ENCODE data around the gene INO80D. TPM values are rescaled to one million over a fixed set of nuclear protein-coding genes. Genes with fewer than 3 reads are reported as not detected.

The INO80D gene
- total and polyA plus RNA-seq, 2 of the 8 experiments (the other 6 are each of a cell fraction or from before 2014, with no cell fraction given), result 6.2 to 37.4 TPM

- no peak overlapping the region for H3K27ac ChIP-seq (ENCODE audit: low read depth, low read length)
- no peak overlapping the region for H3K4ac ChIP-seq (replicated peaks; ENCODE audit: insufficient read length, low read depth, low read length)
- no peak overlapping the region for H4K91ac ChIP-seq (replicated peaks; ENCODE audit: insufficient read length, low read length)
- no peak overlapping the region; the same call in 1 of the 2 replicates for H4K8ac ChIP-seq (ENCODE audit: extremely low read depth, insufficient read depth, low read length)
- H2AFZ ChIP-seq (ENCODE audit: low read length), result no peak overlapping the region
- no peak overlapping the region for H3K4me3 ChIP-seq (ENCODE audit: extremely low read depth in 1 of 4, insufficient read depth in 2 of 4, low read depth in 3 of 4, low read length in 4 of 4)
- no peak overlapping the region for H3K23ac ChIP-seq (ENCODE audit: insufficient read length)
- peaks cover 6% of the 10 kb centered on the region; the same call in 1 of the 2 replicates for H3K79me1 ChIP-seq (ENCODE audit: low read depth, low read length)
- ChIA-PET CTCF (ENCODE audit: partially characterized antibody) (no interaction called here), POLR2A (ENCODE audit: partially characterized antibody) (no interaction called here)
- H3K23me2 ChIP-seq (ENCODE audit: low read depth, low read length), result no peaks in the 10 kb centered on the region
- no peak overlapping the region for H3K18ac ChIP-seq (ENCODE audit: extremely low read depth, low read length)
- no peak overlapping the region for H2BK15ac ChIP-seq (ENCODE audit: low read length)
- H2AK5ac ChIP-seq (ENCODE audit: low read depth, low read length), result no peak overlapping the region
- H3K27me3 ChIP-seq (replicated peaks in 1 of 4; ENCODE audit: control insufficient read depth in 3 of 4, extremely low read depth in 1 of 4, insufficient read depth in 3 of 4, low read length in 3 of 4), result no peaks in the 10 kb centered on the region
- H3K4me1 ChIP-seq (replicated peaks in 1 of 4; ENCODE audit: control insufficient read depth in 3 of 4, insufficient read depth in 4 of 4, low read length in 3 of 4), result no peaks in the 10 kb centered on the region
- H2BK12ac ChIP-seq (ENCODE audit: low read depth, low read length), result no peak overlapping the region
- 97% methylated on average over 8 of the region's 8 CpGs; no CpG with 5 or more reads in 1 of the 2 experiments for WGBS, 2 experiments (ENCODE audit: extremely low coverage in 1 of 2, insufficient coverage in 1 of 2, insufficient read length in 1 of 2, insufficient replicate concordance in 2 of 2, low coverage in 1 of 2, low lambda C conversion rate in 2 of 2, missing lambda C conversion rate in 1 of 2)
- DNase-seq (ENCODE audit: low read depth in 1 of 2, low spot score in 2 of 2), result no peak
- no peak overlapping the region for H2BK20ac ChIP-seq (ENCODE audit: low read length)
- H4K20me1 ChIP-seq (replicated peaks in 1 of 2; ENCODE audit: control insufficient read depth in 1 of 2, insufficient read depth in 2 of 2, low read length in 2 of 2), result peaks cover 0 to 5% of the 10 kb centered on the region in 2 experiments
- no peak overlapping the region for H3K56ac ChIP-seq (replicated peaks; ENCODE audit: insufficient read length, low read depth, low read length)
- H3K9me3 ChIP-seq (ENCODE audit: insufficient read depth in 2 of 2, low read depth in 1 of 2, low read length in 1 of 2), result no peaks in the 10 kb centered on the region
- no peak overlapping the region for H3K9ac ChIP-seq (replicated peaks in 1 of 4; ENCODE audit: extremely low read depth in 1 of 4, low read depth in 3 of 4, low read length in 3 of 4)
- no peak overlapping the region for H4K5ac ChIP-seq (ENCODE audit: insufficient read length, low read depth, low read length)
- no peak overlapping the region for H3K14ac ChIP-seq (ENCODE audit: insufficient read length)
- FAIRE-seq, result no peak
- no peak overlapping the region for H2BK120ac ChIP-seq (replicated peaks; ENCODE audit: low read depth, low read length)
- H3K4me2 ChIP-seq (ENCODE audit: insufficient read depth in 1 of 2, low read depth in 2 of 2, low read length in 2 of 2), result no peak overlapping the region
- H3K79me2 ChIP-seq (ENCODE audit: control insufficient read depth in 1 of 2, insufficient read depth in 2 of 2, low read length in 2 of 2), result peaks cover 0 to 68% of the 10 kb centered on the region in 2 experiments; a peak in 3 of 4 replicates
- no peak overlapping the region for H2BK5ac ChIP-seq (ENCODE audit: low read depth, low read length)
- H3K36me3 ChIP-seq (ENCODE audit: control insufficient read depth in 2 of 4, insufficient read depth in 4 of 4, low read length in 3 of 4), result peaks cover 9 to 49% (median 16%) of the 10 kb centered on the region in 4 experiments
- no peak for TF ChIP-seq ZNF274 (IDR thresholded peaks at IDR 0.05; ENCODE audit: borderline replicate concordance, extremely low read depth, low read length)
Measured at GRCh38 chr2:206056286-206056685, 29.7 kb downstream of the INO80D start.

All from H1 (cell line).